Spleen (tissue), 11 donors: ENCODE data around the gene SMIM23. TPM values are rescaled to one million over a fixed set of nuclear protein-coding genes. Genes with fewer than 3 reads are reported as not detected.

ENCODE experiments used
- DNase-seq: peaks from one replicate; pipeline ENCODE4 v3.0.0-alpha.2; 2020
- H3K27ac ChIP-seq, 8 donors: fragments of 200-600 bp; sonication (generic) in 7 of 8; 1 replicate in 4 of 8; 2 replicates in 4 of 8; pipeline versions ENCODE4 v1.5.0 to v1.8.0; 2016 to 2021; ENCODE audit warnings: inconsistent platforms in 4 of 8, mild to moderate bottlenecking in 4 of 8, moderate library complexity in 1 of 8
- H3K27me3 ChIP-seq, 7 donors: fragments of 200-600 bp; sonication (generic) in 6 of 7; replicated peaks in 1 of 7; 1 replicate in 4 of 7; 2 replicates in 3 of 7; pipeline versions ENCODE4 v1.5.0 to v1.8.0; 2016 to 2021; ENCODE audit warnings: inconsistent platforms in 3 of 7, mild to moderate bottlenecking in 1 of 7
- H3K36me3 ChIP-seq, 6 donors: fragments of 200-600 bp; sonication (generic) in 5 of 6; 1 replicate in 4 of 6; 2 replicates in 2 of 6; pipeline versions ENCODE4 v1.5.0 to v1.8.0; 2016 to 2021; ENCODE audit warnings: inconsistent platforms in 2 of 6
- H3K4me1 ChIP-seq, 6 donors: fragments of 200-600 bp; sonication (generic) in 5 of 6; 1 replicate in 3 of 6; 2 replicates in 3 of 6; pipeline versions ENCODE4 v1.5.0 to v1.8.0; 2016 to 2021; ENCODE audit warnings: inconsistent platforms in 3 of 6
- H3K4me3 ChIP-seq, 8 donors: fragments of 200-600 bp; sonication (generic) in 7 of 8; 1 replicate in 4 of 8; 2 replicates in 4 of 8; pipeline versions ENCODE4 v1.5.0 to v1.8.0; 2016 to 2021; ENCODE audit warnings: inconsistent platforms in 4 of 8, mild to moderate bottlenecking in 4 of 8, moderate library complexity in 2 of 8
- H3K9me3 ChIP-seq, 8 donors: fragments of 200-600 bp; sonication (generic) in 7 of 8; 1 replicate in 4 of 8; 2 replicates in 4 of 8; pipeline versions ENCODE4 v1.5.0 to v1.8.0; 2016 to 2021; ENCODE audit warnings: inconsistent platforms in 4 of 8
- CTCF ChIP-seq, 11 experiments: fragments of 200-600 bp in 7 of 11; fragments of 450-650 bp in 4 of 11; sonication (generic) in 4 of 11; IDR thresholded peaks in 8 of 11; conservative IDR thresholded peaks in 3 of 11; 1 replicate in 7 of 11; 2 replicates in 4 of 11; pipeline versions ENCODE4 v1.4.0 to v1.8.0; 2016 to 2021; ENCODE audit warnings: antibody characterized with exemption in 11 of 11, inconsistent platforms in 4 of 11, mild to moderate bottlenecking in 1 of 11
- POLR2A ChIP-seq, 3 donors: fragments of 450-650 bp; IDR thresholded peaks; one replicate each; pipeline ENCODE4 v1.5.1; 2017; ENCODE audit warnings: antibody characterized with exemption in 3 of 3, mild to moderate bottlenecking in 1 of 3
- POLR2AphosphoS5 ChIP-seq, 3 donors: sonication (generic); formaldehyde crosslinking; IDR thresholded peaks; one replicate each; pipeline ENCODE4 v1.5.1; 2017; ENCODE audit warnings: antibody characterized with exemption in 3 of 3
- WGBS, 5 donors: extraction: QIAGEN DNeasy Blood & Tissue Kit in 3 of 5; methylation state at CpG; one replicate each; pipeline versions ENCODE4 v1.1.5 to v1.1.7; 2013 to 2018; 5-methylcytosine and 5-hydroxymethylcytosine counted together
- intact Hi-C: fragments of 100-400 bp; cut with DNase I; formaldehyde crosslinking; loops from one replicate; pipeline ENCODE4 v1.15.0; 2023; ENCODE audit warnings: low total_unique reads
- polyA plus RNA-seq, 3 donors: library from polyadenylated mRNA; stranded (reverse); fragments of 200-250 nt; gene quantifications; one replicate each; pipeline ENCODE4 v1.2.1, GENCODE V29; 2013
- total RNA-seq, 7 donors: library from RNA; depleted of rRNA in 3 of 7; stranded (reverse); fragments of >200 nt in 3 of 7; fragmentation: NEBNext Ultra II Directional in 4 of 7; extraction: Animal tissue kit (Norgen Biotek cat#: 25700) in 4 of 7; gene quantifications; one replicate each; pipeline versions ENCODE4 v1.1.0 to v1.2.1, GENCODE V29; 2016 to 2021
- donor health status: healthy with polysubstance abuse.
- donor health status: DM: no; HTN: no; CAD: no; lungs with moderate emphysema.
- donor health status: DM: no; HTN: no; CAD: no.
- donor health status: Bipolar disorder and iron deficiency.
- donor health status: healthy.
- donor health status: DM: no; HTN: no; CAD: no.
- donor health status: DM: yes; HTN: yes; CAD: no.

Gene SMIM23
- total and polyA plus RNA-seq, 10 donors: not detected

DNA sequence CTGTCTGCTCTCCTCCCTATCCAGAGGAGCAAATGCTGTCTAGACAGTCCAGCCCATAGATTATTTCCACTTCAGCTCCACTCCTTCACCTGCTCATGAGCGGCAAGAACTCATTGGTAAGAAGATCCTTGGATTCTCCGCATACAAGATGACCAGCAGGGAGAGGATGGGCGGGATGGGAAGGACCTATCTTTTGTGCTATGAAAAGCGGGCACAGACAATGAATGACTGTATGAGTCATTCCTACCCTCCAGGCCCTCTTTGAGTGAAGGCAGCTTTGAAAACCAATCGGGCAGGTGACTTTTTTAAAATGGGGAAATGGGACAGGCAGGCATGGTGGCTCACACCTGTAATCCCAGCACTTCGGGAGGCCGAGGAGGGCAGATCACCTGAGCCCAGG, 49.4 kb downstream of the SMIM23 start:
- no peak overlapping the region for H3K4me3 ChIP-seq
- WGBS, 5 donors: 78 to 84% (median 81%) methylated on average over 7 of the region's 7 CpGs
- H3K27ac ChIP-seq: no peak overlapping the region
- peaks cover 0 to 41% (median 19%) of the 10 kb centered on the region in 8 donors for H3K9me3 ChIP-seq
- intact Hi-C loops: no loop called here
- H3K36me3 ChIP-seq: no peaks in the 10 kb centered on the region
- TF ChIP-seq POLR2A (IDR thresholded peaks at IDR 0.05): no peak
- H3K4me1 ChIP-seq: no peaks in the 10 kb centered on the region
- H3K27me3 ChIP-seq: no peaks in the 10 kb centered on the region
- peak; percentile 4 for DNase-seq

DNA sequence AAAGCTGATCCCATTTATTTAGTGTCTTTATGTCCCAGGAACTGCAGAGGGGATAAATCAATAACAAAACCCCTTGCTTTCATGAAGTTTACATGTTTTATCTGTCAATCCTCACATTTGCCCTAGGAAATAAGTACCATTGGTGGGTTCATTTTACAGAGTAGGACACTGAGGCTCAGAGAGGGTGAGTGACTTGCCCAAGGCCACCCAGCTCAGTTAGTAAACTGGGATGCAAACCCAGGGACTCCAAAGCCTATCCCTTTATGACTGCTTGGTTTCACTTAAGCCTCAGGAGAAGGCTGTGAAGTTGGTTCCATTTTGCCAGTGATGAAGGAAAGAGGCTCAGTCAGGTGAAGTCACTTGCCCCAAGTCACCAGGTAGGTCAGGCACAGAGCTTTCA, 51.9 kb downstream of the SMIM23 start:
- Histone ChIP-seq H3K36me3 (peaks cover 0 to 16% (median 0%) of the 10 kb centered on the region in 6 donors), H3K4me1 (peaks cover 0 to 8% (median 0%) of the 10 kb centered on the region in 6 donors), H3K27me3 (no peaks in the 10 kb centered on the region), H3K4me3 (no peak overlapping the region), H3K27ac (no peak overlapping the region), H3K9me3 (peaks cover 0 to 19% (median 13%) of the 10 kb centered on the region in 8 donors)
- DNase-seq: no peak
- TF ChIP-seq POLR2A (IDR thresholded peaks at IDR 0.05) (no peak), POLR2AphosphoS5 (IDR thresholded peaks at IDR 0.05) (no peak), CTCF (IDR thresholded peaks at IDR 0.05 in 8 of 11, conservative IDR thresholded peaks at IDR 0.05 in 3 of 11) (no peak)
- intact Hi-C loops: no loop called here

DNA sequence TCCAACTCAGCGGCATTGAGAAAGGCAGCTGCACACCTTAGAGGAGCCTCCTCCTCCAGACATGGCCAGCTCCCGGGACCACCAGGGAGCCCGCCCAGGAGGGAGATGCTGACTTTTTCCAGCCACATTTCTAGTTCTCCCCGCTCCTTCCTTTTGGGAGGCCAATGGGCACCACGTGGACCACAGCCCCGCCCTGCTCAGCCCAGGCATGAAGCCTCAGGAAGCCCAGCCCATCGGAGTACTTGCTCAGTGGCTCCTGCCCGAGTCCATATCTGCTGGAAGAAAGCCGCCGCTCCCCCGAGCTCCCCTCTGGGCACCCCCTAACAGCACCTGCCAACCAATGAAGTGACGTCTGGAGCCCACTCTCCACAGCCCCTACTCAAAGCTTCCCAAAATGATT, 52.4 kb downstream of the SMIM23 start:
- 78 to 81% (median 81%) methylated on average over 11 to 12 of the region's 12 CpGs for WGBS, 5 donors
- no peak overlapping the region for H3K27ac ChIP-seq
- intact Hi-C loops: no loop called here
- H3K9me3 ChIP-seq: peaks cover 0 to 13% (median 10%) of the 10 kb centered on the region in 8 donors
- H3K27me3 ChIP-seq: no peaks in the 10 kb centered on the region
- TF ChIP-seq POLR2A (IDR thresholded peaks at IDR 0.05) (no peak), POLR2AphosphoS5 (IDR thresholded peaks at IDR 0.05) (no peak), CTCF (IDR thresholded peaks at IDR 0.05 in 8 of 11, conservative IDR thresholded peaks at IDR 0.05 in 3 of 11) (no peak)
- H3K4me1 ChIP-seq: peaks cover 0 to 8% (median 0%) of the 10 kb centered on the region in 6 donors
- no peak overlapping the region for H3K4me3 ChIP-seq
- peak; percentile 55 for DNase-seq
- peaks cover 0 to 21% (median 0%) of the 10 kb centered on the region in 6 donors for H3K36me3 ChIP-seq

DNA sequence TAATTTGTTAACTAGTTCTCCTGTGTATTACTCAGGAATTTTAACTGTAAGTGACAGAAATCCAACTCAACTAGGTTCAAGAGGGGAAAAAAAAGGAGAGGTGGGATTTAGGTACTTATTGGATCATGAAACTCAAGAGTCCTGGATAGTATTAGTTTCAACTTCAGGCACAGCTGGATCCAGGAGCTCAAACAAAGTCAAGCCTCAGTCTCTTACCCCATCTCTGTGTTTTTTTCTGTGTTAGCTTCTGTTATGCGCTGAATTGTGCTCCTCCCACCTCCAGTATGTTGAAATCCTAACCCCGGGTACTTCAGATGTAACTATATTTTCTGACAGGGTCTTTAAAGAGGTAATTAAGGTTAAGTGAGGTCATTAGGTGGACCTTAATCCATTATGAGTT, 53.5 kb downstream of the SMIM23 start:
- Histone ChIP-seq H3K4me1 (peaks cover 0 to 8% (median 0%) of the 10 kb centered on the region in 6 donors), H3K27ac (no peak overlapping the region), H3K27me3 (no peaks in the 10 kb centered on the region), H3K36me3 (peaks cover 0 to 21% (median 0%) of the 10 kb centered on the region in 6 donors), H3K9me3 (peaks cover 0 to 3% (median under 1%) of the 10 kb centered on the region in 8 donors), H3K4me3 (no peak overlapping the region)
- TF ChIP-seq POLR2A (IDR thresholded peaks at IDR 0.05) (no peak), POLR2AphosphoS5 (IDR thresholded peaks at IDR 0.05) (no peak), CTCF (IDR thresholded peaks at IDR 0.05 in 8 of 11, conservative IDR thresholded peaks at IDR 0.05 in 3 of 11) (no peak)
- DNase-seq: no peak
- 56 to 82% (median 62%) methylated on average over 2 of the region's 2 CpGs for WGBS, 5 donors
- intact Hi-C loops: no loop called here

- Histone ChIP-seq H3K4me1 (peaks cover 0 to 8% (median 0%) of the 10 kb centered on the region in 6 donors), H3K27me3 (no peaks in the 10 kb centered on the region), H3K4me3 (no peak overlapping the region), H3K27ac (peak overlapping the region in 3 of 8 donors; percentile 41 to 58 (median 58)), H3K9me3 (no peaks in the 10 kb centered on the region), H3K36me3 (peaks cover 0 to 23% (median 0%) of the 10 kb centered on the region in 6 donors)
- intact Hi-C loops: no loop called here
- no peak for TF ChIP-seq CTCF (IDR thresholded peaks at IDR 0.05 in 8 of 11, conservative IDR thresholded peaks at IDR 0.05 in 3 of 11)
- no peak for TF ChIP-seq POLR2A (IDR thresholded peaks at IDR 0.05)
- no peak for TF ChIP-seq POLR2AphosphoS5 (IDR thresholded peaks at IDR 0.05)
- DNase-seq: peak; percentile 65
- WGBS, 5 donors: 46 to 50% (median 50%) methylated on average over 2 of the region's 2 CpGs
Measured at GRCh38 chr5:171840066-171840465, 54.4 kb downstream of the SMIM23 start.
